ENCODE data around the gene FMNL2.

The FMNL2 gene

GRCh38 chr2:152546230-152546837 lies 211.4 kb downstream of the FMNL2 start:
- no peak for DNase-seq
- Histone ChIP-seq H3K27me3 (replicated peaks) (no peaks in the 10 kb centered on the region), H3K4me3 (ENCODE audit: low read depth, low read length) (no peak overlapping the region), H3K27ac (no peak overlapping the region), H3K36me3 (replicated peaks) (no peaks in the 10 kb centered on the region)
- TF ChIP-seq CTCF (IDR thresholded peaks at IDR 0.05; ENCODE audit: low read depth, low read length, missing control alignments): no peak
- in situ Hi-C loops (cut with HindIII; ENCODE audit: low pct_ligation_motif_present, low sequenced_read_pairs): no loop called here

- Histone ChIP-seq H3K27ac (no peak overlapping the region), H3K27me3 (replicated peaks) (no peaks in the 10 kb centered on the region), H3K4me3 (ENCODE audit: low read depth, low read length) (no peak overlapping the region), H3K36me3 (replicated peaks) (no peaks in the 10 kb centered on the region)
- no peak for TF ChIP-seq CTCF (IDR thresholded peaks at IDR 0.05; ENCODE audit: low read depth, low read length, missing control alignments)
- DNase-seq: no peak
- in situ Hi-C loops (cut with HindIII; ENCODE audit: low pct_ligation_motif_present, low sequenced_read_pairs): no loop called here
Observed at GRCh38 chr2:152548111-152548875, 213.3 kb downstream of the FMNL2 start.

- no peak for TF ChIP-seq CTCF (IDR thresholded peaks at IDR 0.05; ENCODE audit: low read depth, low read length, missing control alignments)
- no peak for DNase-seq
- in situ Hi-C loops (cut with HindIII; ENCODE audit: low pct_ligation_motif_present, low sequenced_read_pairs): no loop called here
- Histone ChIP-seq H3K27ac (no peak overlapping the region), H3K27me3 (replicated peaks) (no peaks in the 10 kb centered on the region), H3K4me3 (ENCODE audit: low read depth, low read length) (no peak overlapping the region), H3K36me3 (replicated peaks) (no peaks in the 10 kb centered on the region)
Observed at GRCh38 chr2:152548996-152549395, 214.0 kb downstream of the FMNL2 start.

GRCh38 chr2:152549423-152549822 lies 214.4 kb downstream of the FMNL2 start:
- DNase-seq: no peak
- Histone ChIP-seq H3K36me3 (replicated peaks) (no peaks in the 10 kb centered on the region), H3K4me3 (ENCODE audit: low read depth, low read length) (no peak overlapping the region), H3K27me3 (replicated peaks) (no peaks in the 10 kb centered on the region), H3K27ac (no peak overlapping the region)
- in situ Hi-C loops (cut with HindIII; ENCODE audit: low pct_ligation_motif_present, low sequenced_read_pairs): no loop called here
- no peak for TF ChIP-seq CTCF (IDR thresholded peaks at IDR 0.05; ENCODE audit: low read depth, low read length, missing control alignments)

- TF ChIP-seq CTCF (IDR thresholded peaks at IDR 0.05; ENCODE audit: low read depth, low read length, missing control alignments): no peak
- H3K36me3 ChIP-seq (replicated peaks): no peaks in the 10 kb centered on the region
- no peaks in the 10 kb centered on the region for H3K27me3 ChIP-seq (replicated peaks)
- in situ Hi-C loops (cut with HindIII; ENCODE audit: low pct_ligation_motif_present, low sequenced_read_pairs): no loop called here
- no peak for DNase-seq
- H3K27ac ChIP-seq: no peak overlapping the region
- H3K4me3 ChIP-seq (ENCODE audit: low read depth, low read length): no peak overlapping the region
Observed at GRCh38 chr2:152550386-152550785, 215.4 kb downstream of the FMNL2 start.

Data from brain microvascular endothelial cell (primary cell).